Mononuclear cell (primary cell): Measurements from ENCODE around the gene ANAPC16. TPM values are rescaled to one million over a fixed set of nuclear protein-coding genes. Genes with fewer than 3 reads are reported as not detected.
"Not testable (repeated sequence)": the region's sequence is repeated elsewhere in the genome, so short reads cannot be mapped to it uniquely, and the experiment has no call there.

Experiments
- H3K27me3 ChIP-seq: 2 replicates; pipeline ENCODE4 v1.6.0; 2011; ENCODE audit warnings: low read length, control low read depth; ENCODE audit not compliant: insufficient read depth
- H3K4me1 ChIP-seq: 2 replicates; pipeline ENCODE4 v1.5.1; 2011; ENCODE audit warnings: mild to moderate bottlenecking, low read length, control low read depth; ENCODE audit not compliant: insufficient read depth
- H3K4me3 ChIP-seq: 2 replicates; pipeline ENCODE4 v1.5.1; 2011; ENCODE audit warnings: mild to moderate bottlenecking, low read length, moderate library complexity
- H3K9me3 ChIP-seq: 2 replicates; pipeline ENCODE4 v1.5.1; 2011; ENCODE audit warnings: low read depth, mild to moderate bottlenecking, control low read depth, low read length
- total RNA-seq: library from RNA; depleted of rRNA; stranded (reverse); fragments of >200 nt; gene quantifications from one replicate; pipeline ENCODE4 v1.2.3, GENCODE V29; 2012

The ANAPC16 gene
- total RNA-seq, 1 donor = 92.6 TPM

DNA sequence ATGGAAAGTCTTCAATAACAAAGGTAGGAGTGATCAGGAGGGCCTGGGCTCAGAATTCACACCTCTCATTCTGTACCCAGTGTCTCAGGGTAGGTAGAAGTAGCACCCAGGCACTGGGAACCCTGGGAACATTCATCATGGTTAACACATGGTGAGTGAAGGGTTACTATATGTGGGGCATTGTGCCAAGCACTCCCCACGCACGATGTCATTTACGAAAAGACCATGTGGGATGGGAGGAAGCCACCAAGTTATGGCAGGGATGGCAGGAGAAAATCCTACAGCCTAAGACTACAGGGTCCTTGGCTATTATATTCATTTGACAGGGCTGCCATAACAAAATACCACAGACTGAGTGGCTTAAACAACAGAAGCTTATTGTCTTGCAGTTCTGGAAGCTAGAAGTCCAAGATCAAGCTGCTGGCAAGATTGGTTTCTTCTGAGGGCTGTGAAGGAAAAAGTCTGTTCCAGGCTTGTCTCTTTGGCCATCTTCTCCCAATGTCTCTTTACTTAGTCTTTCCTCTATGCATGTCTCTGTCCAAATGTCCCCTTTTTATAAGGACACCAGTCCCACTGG, 30.2 kb downstream of the ANAPC16 start:
- Histone ChIP-seq H3K9me3 (no peaks in the 10 kb centered on the region), H3K27me3 (no peaks in the 10 kb centered on the region), H3K4me3 (no peak overlapping the region), H3K4me1 (peaks cover 79% of the 10 kb centered on the region)

DNA sequence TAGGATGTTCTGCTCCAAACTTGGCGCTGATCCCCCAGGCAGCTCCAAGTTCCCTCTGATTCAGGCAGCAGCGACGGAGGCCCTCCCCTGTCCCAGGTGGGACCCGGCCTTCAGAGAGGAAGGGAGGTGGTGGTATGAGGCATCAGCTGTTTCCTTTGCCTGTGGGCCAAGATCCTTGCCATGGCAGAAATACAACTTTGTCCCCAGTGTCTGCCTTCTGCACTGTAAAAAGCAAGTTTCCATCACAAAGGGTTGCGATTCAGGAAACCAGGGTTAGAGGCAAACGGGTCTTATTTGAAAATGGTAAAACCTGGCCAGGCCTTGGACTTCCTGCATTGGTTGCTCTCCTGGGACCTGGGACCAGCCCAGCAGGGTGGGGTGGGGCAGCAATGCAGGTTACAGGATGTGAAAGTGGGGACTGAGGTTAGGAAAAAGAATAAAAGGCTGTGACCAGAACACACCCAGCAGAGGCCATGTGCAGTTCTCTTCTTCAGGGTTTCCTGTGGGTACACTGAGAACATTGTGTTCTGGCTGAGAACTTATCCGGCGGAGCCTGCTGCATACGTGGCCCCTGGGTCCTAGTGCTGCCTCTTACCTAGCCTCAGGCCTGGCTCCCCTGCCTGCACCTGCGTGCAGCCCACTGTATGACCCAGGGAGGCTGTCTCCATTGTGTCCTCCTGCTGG, 32.8 kb downstream of the ANAPC16 start:
- Histone ChIP-seq H3K27me3 (no peaks in the 10 kb centered on the region), H3K9me3 (no peaks in the 10 kb centered on the region), H3K4me1 (peaks cover 87% of the 10 kb centered on the region), H3K4me3 (peak overlapping the region; percentile 17)

DNA sequence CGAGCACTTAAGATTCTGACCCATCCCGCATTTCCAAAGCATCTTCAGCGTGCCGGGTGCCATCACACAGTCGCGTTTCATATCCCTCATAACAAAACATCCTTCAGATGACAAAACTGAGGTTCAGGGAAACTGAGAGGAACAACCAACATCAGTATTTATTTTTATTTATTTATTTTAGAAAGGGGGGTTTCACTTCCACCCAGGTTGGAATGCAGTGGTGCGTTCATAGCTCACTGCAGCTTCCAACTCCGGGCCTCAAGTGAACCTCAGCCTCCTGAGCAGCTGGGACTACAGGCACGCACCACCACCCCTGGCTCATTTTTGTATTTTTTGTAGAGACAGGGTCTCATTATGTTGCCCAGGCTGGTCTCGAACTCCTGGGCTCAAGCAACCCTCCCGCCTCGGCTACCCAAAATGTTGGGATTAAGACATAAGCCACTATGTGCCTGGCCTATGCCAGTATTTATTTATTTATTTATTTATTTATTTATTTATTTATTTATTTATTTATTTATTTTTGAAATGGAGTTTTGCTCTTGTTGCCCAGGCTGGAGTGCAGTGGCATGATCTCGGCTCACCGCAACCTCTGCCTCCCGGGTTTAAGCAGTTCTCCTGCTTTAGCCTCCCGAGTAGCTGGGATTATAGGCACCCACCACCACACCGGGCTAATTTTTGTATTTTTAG, 33.5 kb downstream of the ANAPC16 start:
- H3K9me3 ChIP-seq, H3K4me3 ChIP-seq, H3K27me3 ChIP-seq: not testable (repeated sequence)
- H3K4me1 ChIP-seq = peaks cover 87% of the 10 kb centered on the region

DNA sequence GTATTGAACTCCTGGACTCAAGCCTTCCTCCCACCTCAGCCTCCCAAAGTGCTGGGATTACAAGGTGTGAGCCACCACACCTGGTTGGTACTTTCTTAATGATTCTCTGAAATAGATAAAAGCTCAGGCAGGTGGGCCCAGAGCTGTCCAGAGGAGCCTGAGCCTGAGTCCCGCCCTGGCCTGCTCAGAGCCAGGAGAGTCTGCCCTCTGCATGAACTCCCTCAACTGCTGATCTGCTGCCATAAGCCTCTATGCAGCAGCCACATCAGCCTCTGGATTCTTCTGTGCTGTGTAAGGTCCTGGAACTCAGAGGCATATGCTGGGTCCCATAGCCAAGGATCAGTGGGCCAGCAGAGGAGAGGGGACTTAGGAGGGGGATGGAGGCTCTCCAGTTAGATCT, 34.9 kb downstream of the ANAPC16 start:
- H3K27me3 ChIP-seq = no peaks in the 10 kb centered on the region
- H3K4me1 ChIP-seq = peaks cover 87% of the 10 kb centered on the region
- no peak overlapping the region for H3K4me3 ChIP-seq
- no peaks in the 10 kb centered on the region for H3K9me3 ChIP-seq

DNA sequence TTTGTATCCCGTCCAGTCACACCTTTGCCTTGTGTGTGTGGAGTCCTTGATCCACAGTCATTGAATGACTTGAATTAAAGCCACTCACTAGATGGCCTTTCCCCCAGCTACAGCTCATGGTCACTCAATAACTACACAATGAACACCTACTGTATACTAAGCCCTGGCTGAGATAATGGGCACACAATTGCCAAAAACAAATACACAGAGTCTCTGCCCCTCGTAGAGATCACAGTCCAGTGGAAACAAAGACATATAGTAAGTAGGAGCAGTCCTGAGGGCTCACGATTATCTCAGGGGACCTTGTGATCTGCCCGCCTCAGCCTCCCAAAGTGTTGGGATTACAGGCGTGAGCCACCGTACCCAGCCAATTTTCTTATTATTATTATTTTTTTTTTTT, 35.8 kb downstream of the ANAPC16 start:
- H3K27me3 ChIP-seq = no peaks in the 10 kb centered on the region
- H3K9me3 ChIP-seq = no peaks in the 10 kb centered on the region
- H3K4me1 ChIP-seq = peaks cover 89% of the 10 kb centered on the region
- H3K4me3 ChIP-seq = no peak overlapping the region

DNA sequence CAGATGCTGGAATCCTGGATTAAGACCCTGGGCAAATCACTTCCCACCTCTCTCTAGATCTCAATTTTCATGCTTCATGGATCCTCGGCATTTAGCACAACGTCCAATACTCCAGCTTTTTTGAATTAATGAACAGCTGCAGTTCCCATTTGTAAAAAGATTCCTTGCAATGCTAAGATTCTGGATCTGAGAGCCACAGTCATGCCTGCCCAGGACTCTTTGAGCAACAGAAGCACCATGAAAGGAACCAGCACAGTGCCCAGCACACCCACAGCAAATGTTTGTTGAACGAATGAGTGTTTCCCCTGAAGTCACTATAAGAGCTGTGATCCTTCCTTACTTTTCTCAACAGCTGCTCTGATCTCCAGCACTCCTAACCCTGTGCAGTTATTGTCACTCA, 37.2 kb downstream of the ANAPC16 start:
- Histone ChIP-seq H3K9me3 (no peaks in the 10 kb centered on the region), H3K27me3 (no peaks in the 10 kb centered on the region), H3K4me3 (no peak overlapping the region), H3K4me1 (peaks cover 86% of the 10 kb centered on the region)

DNA sequence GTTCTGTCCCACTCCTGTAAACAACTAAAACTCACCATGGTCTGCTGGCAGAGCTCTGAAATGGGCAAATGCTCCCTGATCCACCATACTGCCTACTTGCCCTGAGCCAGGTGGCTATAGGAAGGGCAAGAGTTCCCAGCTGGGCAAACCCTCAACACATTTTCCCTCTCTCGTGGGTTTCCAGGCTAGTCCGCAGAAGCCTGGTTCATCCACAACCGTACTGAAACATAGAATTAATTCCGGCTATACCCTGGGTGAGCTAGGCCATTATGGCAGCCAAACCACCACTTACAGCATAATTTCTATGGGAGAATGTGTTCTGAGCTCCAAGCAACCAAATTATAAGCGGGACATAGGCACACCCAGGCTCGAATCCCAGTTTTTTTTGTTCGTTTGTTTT, 37.8 kb downstream of the ANAPC16 start:
- no peaks in the 10 kb centered on the region for H3K27me3 ChIP-seq
- H3K9me3 ChIP-seq = no peaks in the 10 kb centered on the region
- H3K4me3 ChIP-seq = no peak overlapping the region
- H3K4me1 ChIP-seq = peaks cover 83% of the 10 kb centered on the region

DNA sequence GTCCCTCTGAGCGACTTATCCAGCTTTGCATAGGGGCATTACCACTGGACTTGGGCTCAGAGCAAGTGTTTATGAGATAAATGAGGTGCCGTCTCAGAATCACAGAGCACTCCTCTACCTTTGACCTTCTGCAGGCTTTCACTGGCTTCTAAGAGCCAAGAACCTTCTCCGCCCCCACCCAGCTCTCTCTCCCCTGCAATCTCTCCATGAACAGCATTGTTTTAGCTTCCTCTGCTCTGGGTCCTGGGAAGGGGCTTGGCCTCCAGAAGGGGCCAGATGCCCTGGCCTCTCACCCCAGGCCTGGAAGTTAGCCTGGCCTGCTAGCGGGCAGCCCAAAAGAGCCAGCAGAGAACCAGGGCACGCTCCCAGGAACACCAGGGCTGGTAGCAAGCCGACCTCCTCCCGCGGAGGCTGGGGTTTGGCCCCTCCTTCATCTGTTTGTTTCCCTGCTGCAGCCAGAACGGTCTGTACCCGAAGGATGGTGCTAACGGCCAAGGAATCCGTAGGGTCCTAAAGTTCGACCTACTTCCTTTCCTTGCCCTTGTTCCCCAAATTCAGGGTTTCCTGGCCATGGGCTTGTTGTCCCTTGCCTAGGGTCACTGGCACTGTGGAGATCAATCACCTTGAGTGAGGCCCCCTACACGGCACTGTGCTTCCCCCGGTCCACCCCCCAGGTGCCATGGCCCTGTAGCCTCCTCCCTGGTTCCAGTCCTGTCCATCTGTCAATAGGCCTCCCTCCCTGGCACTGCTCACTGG, 39.2 kb downstream of the ANAPC16 start:
- Histone ChIP-seq H3K9me3 (no peaks in the 10 kb centered on the region), H3K4me1 (peaks cover 82% of the 10 kb centered on the region), H3K27me3 (no peaks in the 10 kb centered on the region), H3K4me3 (no peak overlapping the region)

DNA sequence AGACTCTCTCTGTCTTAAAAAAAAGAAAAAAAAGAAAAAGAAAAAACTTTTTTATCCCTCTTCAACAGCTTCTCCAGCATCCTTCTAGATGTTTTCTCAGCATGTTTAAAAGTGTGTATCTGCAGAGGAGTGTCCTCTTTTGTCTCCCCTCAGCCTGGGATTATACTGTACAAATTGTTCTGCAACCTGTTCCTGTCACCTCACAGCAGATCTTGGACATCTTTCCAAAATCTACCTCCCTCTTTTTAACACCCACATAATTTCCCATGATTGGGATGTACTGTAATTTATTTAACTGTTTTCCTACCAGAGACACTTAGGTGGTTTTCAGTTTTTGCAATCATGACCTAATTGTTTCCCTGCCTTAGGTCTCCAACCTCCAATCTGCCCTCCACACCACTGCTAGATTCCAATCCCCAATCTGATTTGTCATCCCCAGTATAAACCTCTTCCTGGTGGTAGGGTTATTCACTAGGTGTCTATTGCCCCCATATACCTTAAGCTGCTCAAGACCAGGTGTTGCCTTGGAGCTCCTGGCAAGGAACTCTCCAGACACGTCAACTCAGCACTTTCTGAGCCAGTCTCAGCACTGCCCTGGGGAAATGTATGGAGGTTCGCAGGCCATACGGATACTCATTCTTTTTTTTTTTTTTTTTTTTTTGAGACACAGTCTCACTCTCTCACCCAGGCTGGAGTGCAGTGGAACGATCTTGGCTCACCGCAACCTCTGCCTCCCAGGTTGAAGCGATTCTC, 40.3 kb downstream of the ANAPC16 start:
- H3K9me3 ChIP-seq = no peaks in the 10 kb centered on the region
- H3K27me3 ChIP-seq = no peaks in the 10 kb centered on the region
- peaks cover 82% of the 10 kb centered on the region for H3K4me1 ChIP-seq
- no peak overlapping the region for H3K4me3 ChIP-seq

DNA sequence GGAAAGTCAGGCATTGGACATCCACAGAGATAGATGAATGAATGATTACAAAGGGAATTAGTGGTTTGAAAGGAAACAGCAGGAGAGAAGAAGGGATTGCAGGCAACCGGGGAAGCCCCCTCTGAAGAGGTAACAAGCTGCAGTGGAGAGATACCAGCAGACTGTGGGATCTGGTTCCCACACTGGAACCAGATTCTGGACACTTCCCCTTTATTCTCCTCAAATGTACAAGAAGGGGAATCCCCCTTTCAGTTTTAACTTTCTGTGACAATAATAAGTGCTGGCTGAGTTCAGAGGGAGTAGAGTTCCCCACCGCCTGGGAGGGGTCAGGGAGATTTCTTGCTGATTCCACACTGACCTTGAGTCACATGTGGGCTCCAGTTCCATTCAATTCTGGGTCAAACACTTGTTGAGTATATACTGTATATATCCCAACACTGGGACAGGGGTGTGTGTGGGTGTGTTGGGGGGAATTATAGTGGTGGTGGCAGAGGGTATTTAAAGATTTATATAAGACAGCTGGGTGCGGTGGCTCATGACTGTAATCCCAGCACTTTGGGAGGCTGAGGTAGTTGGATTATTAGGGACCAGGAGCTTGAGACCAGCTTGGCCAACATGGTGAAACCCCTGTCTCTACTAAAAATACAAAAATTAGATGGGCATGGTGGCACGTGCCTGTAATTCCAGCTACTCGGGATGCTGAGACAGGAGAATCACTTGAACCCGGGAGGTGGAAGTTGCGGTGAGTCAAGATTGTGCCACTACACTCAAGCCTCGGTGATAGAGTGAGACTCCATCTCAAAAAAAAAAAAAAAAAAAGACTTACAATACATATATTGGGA, 41.5 kb downstream of the ANAPC16 start:
- Histone ChIP-seq H3K9me3 (no peaks in the 10 kb centered on the region), H3K4me1 (peaks cover 89% of the 10 kb centered on the region), H3K4me3 (no peak overlapping the region), H3K27me3 (no peaks in the 10 kb centered on the region)

DNA sequence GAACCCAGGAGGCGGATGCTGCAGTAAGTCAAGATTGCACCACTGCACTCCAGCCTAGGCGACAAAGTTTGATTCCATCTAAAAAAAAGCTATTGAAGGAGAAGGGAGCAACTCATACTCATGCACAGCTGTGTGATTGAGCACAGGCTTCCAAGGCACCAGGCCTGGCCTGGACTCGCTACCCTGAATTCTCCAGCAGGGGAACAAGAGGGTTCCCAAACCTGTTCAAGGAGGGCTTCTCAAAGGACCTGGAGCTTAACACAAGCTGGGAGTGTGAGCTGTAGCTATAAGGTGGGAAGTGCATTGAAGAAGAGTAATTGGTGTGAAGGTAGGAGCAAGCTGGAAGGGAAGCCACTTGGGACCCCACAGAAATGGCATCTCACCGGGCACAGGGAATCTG, 42.8 kb downstream of the ANAPC16 start:
- Histone ChIP-seq H3K27me3 (no peaks in the 10 kb centered on the region), H3K4me3 (no peak overlapping the region), H3K4me1 (peaks cover 90% of the 10 kb centered on the region), H3K9me3 (no peaks in the 10 kb centered on the region)

DNA sequence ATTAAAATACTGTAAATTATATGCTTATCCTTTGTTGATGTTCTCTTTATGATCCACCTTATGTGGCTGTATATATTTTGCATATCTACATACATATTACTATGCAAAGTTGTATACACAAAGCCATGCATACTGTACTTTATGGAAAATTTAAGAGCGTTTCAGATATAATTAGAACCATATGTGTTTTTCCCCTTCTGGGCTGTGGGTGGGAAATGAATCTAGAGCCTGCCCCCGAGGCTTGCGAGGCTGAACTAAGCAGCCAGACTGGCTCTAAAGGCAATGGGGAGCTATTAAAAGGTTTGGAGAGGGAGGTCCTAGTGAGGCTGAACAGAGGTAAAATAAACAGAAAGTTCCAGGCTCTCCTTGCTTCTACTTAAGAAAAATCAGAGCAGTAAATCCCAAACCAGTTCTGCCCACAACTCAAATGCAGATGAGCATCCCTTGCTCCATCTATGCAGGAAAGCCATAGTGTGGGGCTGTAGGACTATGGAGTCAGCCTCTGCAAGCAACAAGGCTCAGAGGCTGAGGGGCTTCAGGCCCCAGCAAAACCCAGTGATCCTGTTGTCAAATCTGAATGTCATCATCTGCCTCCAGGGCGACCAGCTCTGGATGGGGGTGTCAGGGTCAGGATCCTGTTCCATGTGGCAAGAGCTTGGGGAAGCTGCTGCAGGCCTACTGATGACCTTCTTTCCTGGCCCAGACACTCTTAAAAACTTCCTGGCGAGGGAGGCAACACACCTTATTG, 43.9 kb downstream of the ANAPC16 start:
- Histone ChIP-seq H3K4me3 (no peak overlapping the region), H3K4me1 (peaks cover 83% of the 10 kb centered on the region), H3K27me3 (no peaks in the 10 kb centered on the region), H3K9me3 (no peaks in the 10 kb centered on the region)

DNA sequence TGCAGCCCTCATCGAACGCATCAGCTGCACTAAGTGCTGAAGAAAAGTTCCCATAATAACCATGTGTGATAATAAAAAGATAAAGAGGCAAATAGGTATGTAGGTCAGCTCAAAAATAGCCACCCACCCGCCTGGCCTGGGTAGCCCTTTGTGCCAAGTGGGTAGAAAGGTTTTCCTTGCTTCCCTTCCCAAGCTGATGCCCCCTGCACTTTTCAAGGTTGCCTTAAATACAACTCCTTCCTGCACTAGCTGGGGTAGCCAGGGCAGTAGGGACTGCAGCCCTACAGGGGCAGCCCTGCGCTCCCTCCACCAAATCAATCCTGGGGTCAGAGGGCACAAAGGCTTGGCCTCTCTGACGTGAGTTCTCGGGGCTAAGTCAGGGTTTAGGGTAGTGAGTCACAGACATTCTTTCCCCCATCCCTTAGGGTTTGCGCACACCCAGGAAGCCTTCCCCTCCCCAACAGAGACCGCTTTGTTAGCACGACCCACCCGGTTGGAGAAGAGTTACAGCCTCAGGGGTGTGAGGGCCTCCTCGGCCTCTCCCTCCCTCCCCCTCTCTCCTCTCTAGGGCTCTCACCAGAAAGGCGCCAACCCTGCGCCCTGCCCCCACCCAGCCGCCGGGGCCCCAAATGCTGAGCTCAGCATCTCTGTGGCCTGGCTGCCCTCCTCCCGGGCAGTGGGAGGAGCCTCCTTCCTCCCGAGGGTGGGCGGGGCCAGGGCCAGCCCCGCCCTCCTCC, 44.6 kb downstream of the ANAPC16 start:
- Histone ChIP-seq H3K27me3 (no peaks in the 10 kb centered on the region), H3K4me3 (peak overlapping the region; percentile 46), H3K4me1 (peaks cover 76% of the 10 kb centered on the region), H3K9me3 (no peaks in the 10 kb centered on the region)
